Loucy (cell line): Measurements from ENCODE around the gene EGLN1.

Experiments used
- EZH2phosphoT487 ChIP-seq: fragments of 200-600 bp; IDR thresholded peaks from 2 replicates; pipeline ENCODE4 v1.6.1; 2018; ENCODE audit warnings: antibody characterized with exemption, mild to moderate bottlenecking, moderate library complexity, borderline replicate concordance
- TF ChIP-seq, protein P1 (sequence below): fragments of 200-600 bp; sonication (generic); conservative IDR thresholded peaks from 2 replicates; pipeline ENCODE4 v1.5.1; 2014; ENCODE audit warnings: mild to moderate bottlenecking, antibody characterized with exemption, low read length

DNA sequence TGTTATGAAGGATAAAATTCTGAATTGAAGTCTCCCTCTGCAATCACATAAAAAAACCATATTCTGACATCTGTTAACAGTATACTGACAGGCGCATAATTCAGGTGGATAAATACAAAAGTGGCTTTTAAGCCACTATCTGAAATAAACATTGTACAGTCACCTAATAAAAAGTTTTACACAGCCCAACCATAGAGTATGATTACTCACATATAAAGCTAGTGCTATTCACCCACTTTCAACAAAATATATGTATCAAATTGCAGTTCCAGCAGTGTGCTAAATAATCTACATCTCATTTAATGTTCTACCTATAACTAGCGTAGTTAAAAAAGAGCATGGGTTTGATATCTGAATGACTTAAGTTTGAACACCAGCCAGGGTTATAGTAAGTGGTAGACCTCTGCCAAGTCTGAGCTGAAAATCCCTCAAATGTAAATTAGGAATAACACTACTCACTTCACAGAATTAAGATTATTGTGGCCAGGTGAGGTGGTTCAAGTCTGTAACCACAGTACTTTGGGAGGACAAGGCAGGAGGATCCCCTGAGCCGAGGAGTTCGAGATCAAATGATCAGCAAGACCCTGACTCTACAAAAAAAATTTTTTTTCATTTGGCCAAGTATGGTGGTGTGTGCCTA lies 3.9 kb downstream of the EGLN1 start:
- TF ChIP-seq, protein P1, sequence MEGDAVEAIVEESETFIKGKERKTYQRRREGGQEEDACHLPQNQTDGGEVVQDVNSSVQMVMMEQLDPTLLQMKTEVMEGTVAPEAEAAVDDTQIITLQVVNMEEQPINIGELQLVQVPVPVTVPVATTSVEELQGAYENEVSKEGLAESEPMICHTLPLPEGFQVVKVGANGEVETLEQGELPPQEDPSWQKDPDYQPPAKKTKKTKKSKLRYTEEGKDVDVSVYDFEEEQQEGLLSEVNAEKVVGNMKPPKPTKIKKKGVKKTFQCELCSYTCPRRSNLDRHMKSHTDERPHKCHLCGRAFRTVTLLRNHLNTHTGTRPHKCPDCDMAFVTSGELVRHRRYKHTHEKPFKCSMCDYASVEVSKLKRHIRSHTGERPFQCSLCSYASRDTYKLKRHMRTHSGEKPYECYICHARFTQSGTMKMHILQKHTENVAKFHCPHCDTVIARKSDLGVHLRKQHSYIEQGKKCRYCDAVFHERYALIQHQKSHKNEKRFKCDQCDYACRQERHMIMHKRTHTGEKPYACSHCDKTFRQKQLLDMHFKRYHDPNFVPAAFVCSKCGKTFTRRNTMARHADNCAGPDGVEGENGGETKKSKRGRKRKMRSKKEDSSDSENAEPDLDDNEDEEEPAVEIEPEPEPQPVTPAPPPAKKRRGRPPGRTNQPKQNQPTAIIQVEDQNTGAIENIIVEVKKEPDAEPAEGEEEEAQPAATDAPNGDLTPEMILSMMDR: no peak
- no peak for TF ChIP-seq EZH2phosphoT487
